Parathyroid adenoma (tissue), 2 donors: Measurements from ENCODE around the gene STON2.

Experiments
- H2AFZ ChIP-seq: fragments of 300-600 bp; sonication (generic); one replicate; pipeline ENCODE4 v1.7.0; 2017; ENCODE audit warnings: antibody characterized with exemption, mild to moderate bottlenecking
- H3K27ac ChIP-seq: fragments of 300-600 bp; sonication (generic); one replicate; pipeline ENCODE4 v1.7.0; 2017
- H3K27me3 ChIP-seq: fragments of 300-600 bp; sonication (generic); one replicate; pipeline ENCODE4 v1.7.0; 2017; ENCODE audit warnings: low read length; ENCODE audit not compliant: control insufficient read depth, insufficient read depth
- H3K36me3 ChIP-seq: fragments of 300-600 bp; sonication (generic); one replicate; pipeline ENCODE4 v1.7.0; 2017; ENCODE audit warnings: low read length; ENCODE audit not compliant: control insufficient read depth, insufficient read depth
- H3K4me1 ChIP-seq: fragments of 300-600 bp; sonication (generic); one replicate; pipeline ENCODE4 v1.7.0; 2017; ENCODE audit warnings: control low read depth
- H3K4me2 ChIP-seq: fragments of 300-600 bp; sonication (generic); one replicate; pipeline ENCODE4 v1.7.0; 2017; ENCODE audit warnings: low read length
- H3K4me3 ChIP-seq: fragments of 300-600 bp; sonication (generic); one replicate; pipeline ENCODE4 v1.7.0; 2017; ENCODE audit warnings: low read depth, low read length
- H3K79me2 ChIP-seq: fragments of 300-600 bp; sonication (generic); one replicate; pipeline ENCODE4 v1.7.0; 2017; ENCODE audit warnings: control low read depth
- H3K9ac ChIP-seq: fragments of 300-600 bp; sonication (generic); one replicate; pipeline ENCODE4 v1.7.0; 2017; ENCODE audit warnings: mild to moderate bottlenecking
- H3K9me3 ChIP-seq: fragments of 300-600 bp; sonication (generic); one replicate; pipeline ENCODE4 v1.7.0; 2017; ENCODE audit warnings: low read length; ENCODE audit not compliant: control insufficient read depth
- CTCF ChIP-seq: fragments of 300-600 bp; sonication (generic); IDR thresholded peaks from one replicate; pipeline ENCODE4 v1.7.0; 2017; ENCODE audit warnings: antibody characterized with exemption, mild to moderate bottlenecking
- donor health status: primary hyperparathyroidism.

The STON2 gene

DNA sequence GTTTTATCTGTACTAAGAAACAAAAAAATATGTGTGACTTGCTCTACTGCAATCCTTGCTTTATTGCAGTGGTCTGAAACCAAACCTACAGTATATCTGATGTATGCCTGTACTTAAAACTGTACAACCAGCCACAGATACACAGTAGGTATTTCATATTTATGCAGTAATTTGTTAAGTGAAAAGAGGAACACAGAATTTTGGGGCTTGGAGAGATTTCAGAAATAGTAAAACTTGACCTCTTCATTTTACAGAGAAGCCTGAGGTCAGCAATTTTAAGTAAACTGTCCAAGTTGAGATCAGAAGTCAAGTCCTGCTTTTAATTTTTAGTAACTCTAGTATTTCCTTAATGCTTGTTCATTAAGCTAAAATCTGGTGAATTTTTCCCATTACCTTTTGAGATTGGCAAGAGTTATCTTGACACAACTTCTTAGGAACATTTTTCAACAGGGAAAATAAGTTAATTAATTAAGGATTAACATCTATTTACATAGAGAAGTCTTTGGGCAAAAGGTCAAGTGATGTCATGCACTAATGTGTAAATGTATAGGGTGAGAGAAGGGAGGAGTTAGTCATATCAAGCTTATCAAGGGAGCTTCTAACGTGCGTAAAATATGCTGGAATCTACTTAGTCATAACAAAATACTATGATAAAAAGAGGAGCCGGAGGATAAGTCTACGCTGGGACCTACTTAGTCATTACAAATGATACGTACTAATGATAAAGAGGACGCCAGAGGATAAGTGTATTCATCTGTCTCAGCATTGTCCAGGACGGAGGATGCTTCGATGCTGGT lies 113.4 kb downstream of the STON2 start:
- H3K4me1 ChIP-seq = no peaks in the 10 kb centered on the region
- H3K4me2 ChIP-seq = no peak overlapping the region
- TF ChIP-seq CTCF = no peak
- no peak overlapping the region for H3K9ac ChIP-seq
- no peaks in the 10 kb centered on the region for H3K36me3 ChIP-seq
- H3K79me2 ChIP-seq = no peaks in the 10 kb centered on the region
- H3K27me3 ChIP-seq = no peaks in the 10 kb centered on the region
- H3K4me3 ChIP-seq = no peak overlapping the region
- H3K27ac ChIP-seq = no peak overlapping the region
- no peaks in the 10 kb centered on the region for H3K9me3 ChIP-seq
- H2AFZ ChIP-seq = no peak overlapping the region

DNA sequence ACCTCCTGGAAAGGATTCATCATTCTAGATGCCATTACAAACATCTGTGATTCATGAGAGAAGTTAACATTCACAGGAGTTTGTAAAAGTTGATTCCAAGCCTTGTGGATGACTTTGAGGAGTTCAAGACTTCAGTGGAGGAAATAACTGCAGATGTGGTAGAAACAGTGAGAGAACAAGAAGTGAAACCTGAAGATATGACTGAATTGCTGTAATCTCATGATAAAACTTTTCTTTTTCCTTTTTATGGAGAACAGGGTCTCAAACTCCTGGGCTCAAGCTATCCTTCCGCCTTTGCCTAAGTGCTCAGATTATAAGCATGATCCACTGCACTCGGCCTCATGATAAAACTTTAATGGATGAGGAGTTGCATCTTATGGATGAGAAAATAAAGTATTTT lies 114.9 kb downstream of the STON2 start:
- no peak overlapping the region for H3K4me3 ChIP-seq
- H3K36me3 ChIP-seq = no peaks in the 10 kb centered on the region
- no peak overlapping the region for H3K4me2 ChIP-seq
- H2AFZ ChIP-seq = no peak overlapping the region
- no peak overlapping the region for H3K27ac ChIP-seq
- no peaks in the 10 kb centered on the region for H3K27me3 ChIP-seq
- no peaks in the 10 kb centered on the region for H3K4me1 ChIP-seq
- H3K9me3 ChIP-seq = no peaks in the 10 kb centered on the region
- no peak for TF ChIP-seq CTCF
- H3K9ac ChIP-seq = no peak overlapping the region
- H3K79me2 ChIP-seq = no peaks in the 10 kb centered on the region

- Histone ChIP-seq H3K27me3 (no peaks in the 10 kb centered on the region), H3K36me3 (no peaks in the 10 kb centered on the region), H3K27ac (no peak overlapping the region), H3K79me2 (no peaks in the 10 kb centered on the region), H3K4me1 (no peaks in the 10 kb centered on the region), H3K4me2 (no peak overlapping the region), H3K4me3 (no peak overlapping the region), H2AFZ (no peak overlapping the region), H3K9me3 (no peaks in the 10 kb centered on the region), H3K9ac (no peak overlapping the region)
- no peak for TF ChIP-seq CTCF
Observed at GRCh38 chr14:81281332-81281731, 118.8 kb downstream of the STON2 start.

DNA sequence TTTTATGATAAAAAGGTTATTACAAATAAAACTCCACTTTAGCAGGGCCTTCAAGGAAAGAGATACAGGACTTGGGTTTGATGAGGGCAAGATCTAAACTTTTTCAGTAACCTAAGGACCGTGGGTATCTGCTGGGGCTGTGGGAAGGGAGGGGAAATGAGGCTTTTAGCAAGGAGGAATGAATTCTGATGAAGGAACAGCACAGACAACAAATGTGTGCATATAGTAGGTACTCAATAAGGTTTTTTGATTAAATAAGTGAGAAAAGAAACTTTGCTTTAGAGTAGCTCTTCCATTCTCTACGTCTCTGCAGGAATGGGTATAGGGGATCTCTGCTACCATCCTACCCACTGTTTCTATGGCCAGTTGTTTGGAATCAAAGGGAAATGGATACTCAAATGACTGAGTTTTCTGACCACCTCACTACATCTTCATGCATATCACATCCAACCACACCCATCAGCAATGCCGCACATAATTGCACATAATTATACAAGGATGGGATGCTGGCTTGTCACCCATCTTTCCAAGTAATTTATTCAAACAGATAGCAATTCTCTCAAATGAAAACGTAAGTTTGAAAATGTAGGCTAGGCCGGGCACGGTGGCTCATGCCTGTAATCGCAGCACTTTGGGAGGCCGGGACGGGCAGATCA lies 119.9 kb downstream of the STON2 start:
- no peak overlapping the region for H3K4me3 ChIP-seq
- no peak overlapping the region for H3K4me2 ChIP-seq
- H3K27me3 ChIP-seq = no peaks in the 10 kb centered on the region
- H3K79me2 ChIP-seq = no peaks in the 10 kb centered on the region
- no peaks in the 10 kb centered on the region for H3K36me3 ChIP-seq
- no peak for TF ChIP-seq CTCF
- no peak overlapping the region for H3K9ac ChIP-seq
- no peak overlapping the region for H2AFZ ChIP-seq
- H3K27ac ChIP-seq = no peak overlapping the region
- no peaks in the 10 kb centered on the region for H3K4me1 ChIP-seq
- no peaks in the 10 kb centered on the region for H3K9me3 ChIP-seq
